ENCODE measurements around the gene COL6A1.

The COL6A1 gene

DNA sequence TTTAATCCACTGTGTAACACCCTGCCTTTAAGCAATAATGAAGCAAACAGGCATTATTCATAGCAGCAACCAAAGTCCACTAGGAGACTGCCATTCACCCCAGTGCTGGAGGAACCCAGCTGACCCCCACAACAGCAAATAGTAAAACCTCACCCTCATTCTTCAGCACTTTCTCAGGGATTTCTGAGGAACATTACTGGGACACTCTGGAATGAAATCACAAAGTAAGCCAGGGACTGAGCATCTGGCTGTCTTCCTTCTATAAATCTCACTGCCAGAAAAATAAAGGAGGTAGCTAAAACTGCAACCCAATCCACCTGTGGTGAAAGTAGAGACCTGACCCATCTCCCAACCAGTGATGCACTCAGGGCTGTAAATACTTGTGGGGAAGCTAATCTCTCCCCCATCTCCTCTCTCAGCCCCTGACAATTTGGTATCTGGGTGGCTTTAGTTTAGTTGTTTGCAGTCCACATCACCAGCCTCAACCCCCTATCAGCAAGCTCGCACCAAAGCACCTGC lies 47.1 kb downstream of the COL6A1 start:
- no peak overlapping the region for H3K4me3 ChIP-seq (IDR thresholded peaks at IDR 0.05; ENCODE audit: insufficient read depth, low read depth, low read length)
- H3K9ac ChIP-seq = no peak overlapping the region
- no peaks in the 10 kb centered on the region for H3K79me2 ChIP-seq (ENCODE audit: insufficient read depth, low read depth)
- no peaks in the 10 kb centered on the region for H4K20me1 ChIP-seq (ENCODE audit: insufficient read depth)
- no peaks in the 10 kb centered on the region for H3K36me3 ChIP-seq (ENCODE audit: insufficient read depth)
- H3K4me1 ChIP-seq (ENCODE audit: low read depth, poor library complexity, severe bottlenecking) = no peaks in the 10 kb centered on the region
- peaks cover 66% of the 10 kb centered on the region for H3K27me3 ChIP-seq (ENCODE audit: insufficient read depth, low read depth)
- no peak overlapping the region for H2AFZ ChIP-seq (ENCODE audit: low read depth)
- no peak overlapping the region for H3K4me2 ChIP-seq
- TF ChIP-seq, protein P1, sequence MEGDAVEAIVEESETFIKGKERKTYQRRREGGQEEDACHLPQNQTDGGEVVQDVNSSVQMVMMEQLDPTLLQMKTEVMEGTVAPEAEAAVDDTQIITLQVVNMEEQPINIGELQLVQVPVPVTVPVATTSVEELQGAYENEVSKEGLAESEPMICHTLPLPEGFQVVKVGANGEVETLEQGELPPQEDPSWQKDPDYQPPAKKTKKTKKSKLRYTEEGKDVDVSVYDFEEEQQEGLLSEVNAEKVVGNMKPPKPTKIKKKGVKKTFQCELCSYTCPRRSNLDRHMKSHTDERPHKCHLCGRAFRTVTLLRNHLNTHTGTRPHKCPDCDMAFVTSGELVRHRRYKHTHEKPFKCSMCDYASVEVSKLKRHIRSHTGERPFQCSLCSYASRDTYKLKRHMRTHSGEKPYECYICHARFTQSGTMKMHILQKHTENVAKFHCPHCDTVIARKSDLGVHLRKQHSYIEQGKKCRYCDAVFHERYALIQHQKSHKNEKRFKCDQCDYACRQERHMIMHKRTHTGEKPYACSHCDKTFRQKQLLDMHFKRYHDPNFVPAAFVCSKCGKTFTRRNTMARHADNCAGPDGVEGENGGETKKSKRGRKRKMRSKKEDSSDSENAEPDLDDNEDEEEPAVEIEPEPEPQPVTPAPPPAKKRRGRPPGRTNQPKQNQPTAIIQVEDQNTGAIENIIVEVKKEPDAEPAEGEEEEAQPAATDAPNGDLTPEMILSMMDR (conservative IDR thresholded peaks at IDR 0.05; ENCODE audit: low read depth, low read length) = no peak
- no peak overlapping the region for H3K27ac ChIP-seq

DNA sequence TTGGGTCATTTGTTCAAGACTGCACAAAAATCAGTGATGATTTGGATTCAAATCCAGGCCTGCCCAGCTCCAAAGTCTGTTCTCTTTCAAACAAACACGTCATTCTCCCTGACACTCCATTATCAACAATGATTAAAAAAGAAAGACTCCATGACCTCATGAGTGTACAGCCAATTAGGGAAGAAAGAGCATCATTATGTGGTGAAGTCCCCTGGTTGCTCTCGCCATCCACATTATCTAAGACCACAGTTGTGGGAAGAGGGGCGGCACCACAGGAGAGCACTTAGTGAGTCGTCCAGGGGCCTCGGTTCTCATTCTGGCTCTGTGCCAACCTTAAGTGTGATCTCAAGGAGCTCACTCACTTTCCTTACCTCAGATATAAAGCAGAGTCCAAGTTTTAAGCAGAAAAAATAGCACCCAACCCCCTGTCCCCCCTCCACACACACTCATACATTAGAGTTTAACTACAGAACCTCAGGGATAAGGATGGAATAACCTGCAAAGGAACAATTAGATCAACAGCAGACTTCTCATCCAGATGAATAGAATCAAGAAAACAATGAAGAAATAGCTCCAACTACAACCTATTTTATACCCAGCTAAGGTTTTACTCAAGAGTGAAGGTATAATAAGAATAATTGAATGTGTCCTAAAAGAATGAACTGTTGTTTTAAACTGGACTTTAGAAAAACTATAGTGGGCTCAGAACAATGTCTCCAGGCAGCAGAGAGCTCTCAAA lies 47.8 kb downstream of the COL6A1 start:
- peaks cover 60% of the 10 kb centered on the region for H3K27me3 ChIP-seq (ENCODE audit: insufficient read depth, low read depth)
- no peak overlapping the region for H2AFZ ChIP-seq (ENCODE audit: low read depth)
- TF ChIP-seq, protein P1 (conservative IDR thresholded peaks at IDR 0.05; ENCODE audit: low read depth, low read length) = no peak

DNA sequence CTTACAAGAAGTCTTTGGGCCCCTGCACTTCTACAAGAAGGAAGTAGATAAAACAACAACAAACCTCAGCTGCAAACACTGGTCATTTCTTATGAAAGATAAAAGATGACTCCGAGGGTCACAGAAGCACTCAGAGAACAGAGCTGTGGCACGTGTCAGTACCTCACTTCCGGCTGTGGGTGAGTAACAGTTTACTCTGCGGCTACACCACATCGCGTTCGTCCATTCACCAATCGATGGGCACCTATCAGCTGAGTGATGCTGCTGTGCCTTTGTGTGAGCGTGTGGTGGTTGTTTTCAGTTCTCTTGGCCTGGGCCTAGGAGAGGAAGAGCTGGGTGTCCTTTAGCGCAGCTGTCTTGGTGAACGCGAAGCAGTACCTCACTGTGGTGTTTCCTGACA lies 49.9 kb downstream of the COL6A1 start:
- Histone ChIP-seq H3K79me2 (ENCODE audit: insufficient read depth, low read depth) (no peaks in the 10 kb centered on the region), H3K27ac (no peak overlapping the region), H3K4me1 (ENCODE audit: low read depth, poor library complexity, severe bottlenecking) (no peaks in the 10 kb centered on the region), H3K4me2 (no peak overlapping the region), H3K9ac (no peak overlapping the region), H3K36me3 (ENCODE audit: insufficient read depth) (no peaks in the 10 kb centered on the region), H2AFZ (ENCODE audit: low read depth) (no peak overlapping the region), H4K20me1 (ENCODE audit: insufficient read depth) (no peaks in the 10 kb centered on the region), H3K4me3 (IDR thresholded peaks at IDR 0.05; ENCODE audit: insufficient read depth, low read depth, low read length) (no peak overlapping the region), H3K27me3 (ENCODE audit: insufficient read depth, low read depth) (peaks cover 51% of the 10 kb centered on the region)
- TF ChIP-seq, protein P1 (conservative IDR thresholded peaks at IDR 0.05; ENCODE audit: low read depth, low read length) = no peak

More for the DNA sequence above, 47.8 kb downstream of the COL6A1 start:
- H3K4me1 ChIP-seq (ENCODE audit: low read depth, poor library complexity, severe bottlenecking) = no peaks in the 10 kb centered on the region
- H3K9ac ChIP-seq = no peak overlapping the region
- no peaks in the 10 kb centered on the region for H3K36me3 ChIP-seq (ENCODE audit: insufficient read depth)
- no peak overlapping the region for H3K27ac ChIP-seq
- H3K4me3 ChIP-seq (IDR thresholded peaks at IDR 0.05; ENCODE audit: insufficient read depth, low read depth, low read length) = no peak overlapping the region
- H4K20me1 ChIP-seq (ENCODE audit: insufficient read depth) = no peaks in the 10 kb centered on the region
- no peak overlapping the region for H3K4me2 ChIP-seq
- H3K79me2 ChIP-seq (ENCODE audit: insufficient read depth, low read depth) = no peaks in the 10 kb centered on the region

DNA sequence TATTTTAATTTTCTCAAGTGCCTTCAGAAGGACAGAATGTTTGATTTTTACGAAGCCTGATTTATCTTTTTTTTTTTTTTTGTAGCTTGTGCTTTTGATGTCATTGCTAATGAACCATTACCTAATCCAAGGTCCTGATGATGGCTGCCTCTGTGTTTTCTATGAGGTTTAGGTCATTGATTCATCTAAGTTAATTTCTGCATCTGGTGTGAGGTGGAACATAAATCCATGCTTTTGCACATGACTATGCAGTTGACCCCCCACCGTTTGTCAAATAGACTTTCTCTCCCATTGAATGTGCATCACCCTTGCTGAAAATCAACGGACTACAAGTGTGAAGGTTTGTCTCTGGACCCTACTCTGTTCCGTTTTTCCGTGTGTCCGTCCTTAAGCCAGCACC lies 50.5 kb downstream of the COL6A1 start:
- no peaks in the 10 kb centered on the region for H3K79me2 ChIP-seq (ENCODE audit: insufficient read depth, low read depth)
- H3K4me1 ChIP-seq (ENCODE audit: low read depth, poor library complexity, severe bottlenecking) = no peaks in the 10 kb centered on the region
- H3K4me2 ChIP-seq = no peak overlapping the region
- H3K27me3 ChIP-seq (ENCODE audit: insufficient read depth, low read depth) = peaks cover 49% of the 10 kb centered on the region; the same call in 1 of the 2 replicates
- H4K20me1 ChIP-seq (ENCODE audit: insufficient read depth) = no peaks in the 10 kb centered on the region
- no peak overlapping the region for H2AFZ ChIP-seq (ENCODE audit: low read depth)
- no peaks in the 10 kb centered on the region for H3K36me3 ChIP-seq (ENCODE audit: insufficient read depth)
- no peak overlapping the region for H3K27ac ChIP-seq
- no peak overlapping the region for H3K4me3 ChIP-seq (IDR thresholded peaks at IDR 0.05; ENCODE audit: insufficient read depth, low read depth, low read length)
- TF ChIP-seq, protein P1 (conservative IDR thresholded peaks at IDR 0.05; ENCODE audit: low read depth, low read length) = no peak
- H3K9ac ChIP-seq = no peak overlapping the region

All from KMS-11 (cell line).